Upper lobe of left lung (tissue), 4 donors: ENCODE data around the gene ABL1.

Experiments used
- CTCF ChIP-seq, 6 experiments: fragments of 450-650 bp in 4 of 6; fragments of 200-600 bp in 2 of 6; sonication (generic) in 2 of 6; IDR thresholded peaks; one replicate each; pipeline ENCODE4 v1.5.1; 2016 to 2019; ENCODE audit warnings: antibody characterized with exemption in 6 of 6
- EP300 ChIP-seq, 4 donors: sonication (generic); formaldehyde crosslinking; IDR thresholded peaks; one replicate each; pipeline ENCODE4 v1.5.1; 2017; ENCODE audit warnings: antibody characterized with exemption in 4 of 4, control low read depth in 2 of 4
- POLR2A ChIP-seq, 4 donors: fragments of 450-650 bp; IDR thresholded peaks; one replicate each; pipeline ENCODE4 v1.5.1; 2016 to 2017; ENCODE audit warnings: antibody characterized with exemption in 4 of 4, mild to moderate bottlenecking in 2 of 4
- POLR2AphosphoS5 ChIP-seq, 2 donors: sonication (generic); formaldehyde crosslinking; IDR thresholded peaks; one replicate each; pipeline ENCODE4 v1.5.1; 2017; ENCODE audit warnings: antibody characterized with exemption in 2 of 2

- TF ChIP-seq POLR2AphosphoS5 (IDR thresholded peaks at IDR 0.05) (no peak), CTCF (IDR thresholded peaks at IDR 0.05) (no peak), POLR2A (IDR thresholded peaks at IDR 0.05) (no peak), EP300 (IDR thresholded peaks at IDR 0.05) (no peak)
These were observed 8.2 kb downstream of the ABL1 start for GRCh38 chr9:130843049-130843908.
